Measurements from ENCODE around the gene ZXDC. TPM values are rescaled to one million over a fixed set of nuclear protein-coding genes. Genes with fewer than 3 reads are reported as not detected.

ZXDC gene
- total and polyA plus RNA-seq, 11 donors, result 8.7 to 40.3 (median 19.3) TPM

GRCh38 chr3:126398423-126399350, 77.0 kb downstream of the ZXDC start:
- no peak for ATAC-seq
- H3K4me3 ChIP-seq, result no peak overlapping the region
- no peaks in the 10 kb centered on the region for H3K36me3 ChIP-seq
- H3K27me3 ChIP-seq, result peaks cover 0 to 19% (median 0%) of the 10 kb centered on the region in 9 donors
- no peak for DNase-seq
- TF ChIP-seq POLR2A (IDR thresholded peaks at IDR 0.05), result no peak
- TF ChIP-seq, protein P1, sequence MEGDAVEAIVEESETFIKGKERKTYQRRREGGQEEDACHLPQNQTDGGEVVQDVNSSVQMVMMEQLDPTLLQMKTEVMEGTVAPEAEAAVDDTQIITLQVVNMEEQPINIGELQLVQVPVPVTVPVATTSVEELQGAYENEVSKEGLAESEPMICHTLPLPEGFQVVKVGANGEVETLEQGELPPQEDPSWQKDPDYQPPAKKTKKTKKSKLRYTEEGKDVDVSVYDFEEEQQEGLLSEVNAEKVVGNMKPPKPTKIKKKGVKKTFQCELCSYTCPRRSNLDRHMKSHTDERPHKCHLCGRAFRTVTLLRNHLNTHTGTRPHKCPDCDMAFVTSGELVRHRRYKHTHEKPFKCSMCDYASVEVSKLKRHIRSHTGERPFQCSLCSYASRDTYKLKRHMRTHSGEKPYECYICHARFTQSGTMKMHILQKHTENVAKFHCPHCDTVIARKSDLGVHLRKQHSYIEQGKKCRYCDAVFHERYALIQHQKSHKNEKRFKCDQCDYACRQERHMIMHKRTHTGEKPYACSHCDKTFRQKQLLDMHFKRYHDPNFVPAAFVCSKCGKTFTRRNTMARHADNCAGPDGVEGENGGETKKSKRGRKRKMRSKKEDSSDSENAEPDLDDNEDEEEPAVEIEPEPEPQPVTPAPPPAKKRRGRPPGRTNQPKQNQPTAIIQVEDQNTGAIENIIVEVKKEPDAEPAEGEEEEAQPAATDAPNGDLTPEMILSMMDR (IDR thresholded peaks at IDR 0.05), result no peak
- H3K27ac ChIP-seq, result no peak overlapping the region
- 86 to 93% (median 91%) methylated on average over 12 to 14 of the region's 14 CpGs for WGBS, 4 donors
- intact Hi-C loops (cut with DNase I), result loop anchor here in 1 of 10 donors (10.0 kb wide), 1 partner anchor 66 kb away; no protein-coding TSS in a partner anchor
- H3K9me3 ChIP-seq, result no peaks in the 10 kb centered on the region
- peaks cover 0 to 9% (median 2%) of the 10 kb centered on the region in 12 donors for H3K4me1 ChIP-seq

DNA sequence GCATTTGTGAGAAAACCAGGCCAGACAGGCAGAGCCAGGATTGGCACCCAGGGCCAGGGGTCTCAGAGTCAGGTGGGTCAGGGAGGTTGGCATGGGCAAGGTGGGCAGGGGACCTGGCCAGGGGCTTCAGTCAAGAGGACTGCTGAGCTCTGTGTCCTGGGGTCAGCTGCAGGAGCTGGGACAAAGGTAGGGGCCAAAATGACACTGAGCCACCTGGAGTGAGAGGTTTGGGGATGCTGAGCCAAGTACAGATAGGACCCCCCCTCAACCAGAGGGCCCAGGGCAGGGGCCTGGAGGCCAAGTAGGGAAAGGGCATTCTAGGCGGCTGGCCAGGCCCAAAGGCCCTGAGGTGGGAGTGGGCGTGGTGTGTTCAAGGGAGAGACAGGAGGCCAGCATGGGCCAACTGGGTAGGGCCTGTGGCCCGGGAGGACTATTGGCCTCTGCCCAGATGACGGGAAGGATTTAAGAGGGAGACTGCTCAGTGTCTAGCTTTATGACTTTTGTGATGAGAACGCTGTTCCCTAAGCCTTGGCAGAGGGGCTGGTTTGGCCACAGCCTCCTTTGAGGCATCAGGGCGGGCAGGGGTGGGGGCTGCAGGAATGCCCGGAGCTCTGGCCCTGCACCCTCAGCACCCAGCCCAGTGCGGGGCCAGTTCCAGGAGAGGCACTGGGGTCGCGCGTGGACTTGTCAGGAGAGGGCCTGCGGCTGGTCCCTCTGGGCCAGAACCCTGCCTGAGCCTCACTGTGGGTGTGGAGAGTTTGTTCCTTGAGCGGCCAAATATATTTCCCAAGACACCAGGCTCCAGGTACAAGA, 77.9 kb downstream of the ZXDC start:
- ATAC-seq (no peak), DNase-seq (no peak)
- Histone ChIP-seq H3K27ac (no peak overlapping the region), H3K9me3 (no peaks in the 10 kb centered on the region), H3K4me1 (peaks cover 0 to 9% (median 2%) of the 10 kb centered on the region in 12 donors), H3K27me3 (peaks cover 0 to 19% (median 0%) of the 10 kb centered on the region in 9 donors), H3K4me3 (no peak overlapping the region), H3K36me3 (no peaks in the 10 kb centered on the region)
- intact Hi-C loops (cut with DNase I), result loop anchor here in 1 of 10 donors (10.0 kb wide), 1 partner anchor 67 kb away; no protein-coding TSS in a partner anchor
- TF ChIP-seq, protein P1 (IDR thresholded peaks at IDR 0.05), result no peak
- no peak for TF ChIP-seq POLR2A (IDR thresholded peaks at IDR 0.05)
- WGBS, 4 donors, result 91 to 94% (median 93%) methylated on average over 12 to 13 of the region's 13 CpGs

GRCh38 chr3:126396536-126396935, 79.2 kb downstream of the ZXDC start:
- intact Hi-C loops (cut with DNase I), result loop anchor here in 1 of 10 donors (10.0 kb wide), 1 partner anchor 68 kb away; no protein-coding TSS in a partner anchor
- no peaks in the 10 kb centered on the region for H3K36me3 ChIP-seq
- H3K4me3 ChIP-seq, result no peak overlapping the region
- no peak for DNase-seq
- TF ChIP-seq, protein P1 (IDR thresholded peaks at IDR 0.05), result no peak
- no peak for TF ChIP-seq POLR2A (IDR thresholded peaks at IDR 0.05)
- no peak for ATAC-seq
- WGBS, 4 donors, result 90 to 96% (median 92%) methylated on average over 5 of the region's 5 CpGs
- no peaks in the 10 kb centered on the region for H3K9me3 ChIP-seq
- peaks cover 0 to 26% (median 0%) of the 10 kb centered on the region in 9 donors for H3K27me3 ChIP-seq
- H3K4me1 ChIP-seq, result peaks cover 0 to 9% (median 2%) of the 10 kb centered on the region in 12 donors
- no peak overlapping the region for H3K27ac ChIP-seq
